MM.1S (cell line): ENCODE measurements around the gene TDRD1.

Source experiments
- EZH2 ChIP-seq: fragments of 300-600 bp; sonication (generic); optimal IDR thresholded peaks from 2 replicates; pipeline ENCODE3; 2017; ENCODE audit warnings: low read depth, mild to moderate bottlenecking, antibody characterized with exemption, low read length, mixed read lengths
- EZH2phosphoT487 ChIP-seq: fragments of 300-600 bp; sonication (generic); IDR thresholded peaks from 2 replicates; pipeline ENCODE4 v1.6.1; 2018; ENCODE audit warnings: antibody characterized with exemption, low read length
- TF ChIP-seq, protein P1 (sequence below): fragments of 300-600 bp; sonication (generic); IDR thresholded peaks from 2 replicates; pipeline ENCODE4 v1.5.1; 2016; ENCODE audit warnings: antibody characterized with exemption, low read length, mixed read lengths

DNA sequence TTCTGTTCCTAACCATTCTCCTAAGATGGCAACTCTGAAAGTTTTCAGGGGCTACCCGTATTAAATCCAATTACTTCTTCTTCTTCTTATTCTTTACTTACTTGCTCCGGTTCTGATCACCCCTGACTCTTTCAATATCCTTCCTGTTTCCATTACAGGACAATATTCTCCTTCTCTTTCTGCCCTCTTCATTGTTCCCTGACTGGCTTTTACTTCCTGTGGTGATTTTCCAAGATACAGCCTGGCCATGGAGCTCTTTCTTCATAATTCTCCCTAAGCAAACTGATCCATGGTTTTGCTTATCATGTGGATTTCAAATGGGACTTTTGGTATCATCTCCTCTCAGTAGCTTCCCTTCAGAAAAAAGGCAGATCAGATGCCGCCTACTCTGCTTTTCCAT lies 40.6 kb upstream of the TDRD1 start:
- TF ChIP-seq, protein P1, sequence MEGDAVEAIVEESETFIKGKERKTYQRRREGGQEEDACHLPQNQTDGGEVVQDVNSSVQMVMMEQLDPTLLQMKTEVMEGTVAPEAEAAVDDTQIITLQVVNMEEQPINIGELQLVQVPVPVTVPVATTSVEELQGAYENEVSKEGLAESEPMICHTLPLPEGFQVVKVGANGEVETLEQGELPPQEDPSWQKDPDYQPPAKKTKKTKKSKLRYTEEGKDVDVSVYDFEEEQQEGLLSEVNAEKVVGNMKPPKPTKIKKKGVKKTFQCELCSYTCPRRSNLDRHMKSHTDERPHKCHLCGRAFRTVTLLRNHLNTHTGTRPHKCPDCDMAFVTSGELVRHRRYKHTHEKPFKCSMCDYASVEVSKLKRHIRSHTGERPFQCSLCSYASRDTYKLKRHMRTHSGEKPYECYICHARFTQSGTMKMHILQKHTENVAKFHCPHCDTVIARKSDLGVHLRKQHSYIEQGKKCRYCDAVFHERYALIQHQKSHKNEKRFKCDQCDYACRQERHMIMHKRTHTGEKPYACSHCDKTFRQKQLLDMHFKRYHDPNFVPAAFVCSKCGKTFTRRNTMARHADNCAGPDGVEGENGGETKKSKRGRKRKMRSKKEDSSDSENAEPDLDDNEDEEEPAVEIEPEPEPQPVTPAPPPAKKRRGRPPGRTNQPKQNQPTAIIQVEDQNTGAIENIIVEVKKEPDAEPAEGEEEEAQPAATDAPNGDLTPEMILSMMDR, result no peak
- no peak for TF ChIP-seq EZH2
- no peak for TF ChIP-seq EZH2phosphoT487
